Measurements from ENCODE around the gene RPS10. TPM values are rescaled to one million over a fixed set of nuclear protein-coding genes. Genes with fewer than 3 reads are reported as not detected.

The RPS10 gene
- polyA plus RNA-seq, 3 donors = 645 to 2,603 (median 1,054) TPM

DNA sequence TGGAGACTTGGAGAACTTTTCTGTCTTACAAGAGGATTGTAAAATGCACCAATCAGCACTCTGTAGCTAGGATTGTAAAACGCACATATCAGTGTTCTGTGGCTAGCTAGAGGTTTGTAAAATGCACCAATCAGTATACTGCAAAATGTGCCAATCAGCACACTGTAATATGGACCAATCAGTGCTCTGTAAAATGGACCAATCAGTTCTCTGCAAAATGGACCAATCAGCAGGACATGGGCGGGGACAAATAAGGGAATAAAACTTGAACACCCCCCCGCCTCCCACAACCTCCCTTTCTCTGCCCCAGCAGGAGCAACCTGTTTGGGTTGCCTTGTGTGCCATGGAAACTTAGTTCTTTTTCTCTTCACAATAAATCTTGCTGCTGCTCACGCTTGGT is 12.8 kb upstream of the RPS10 start:
- Histone ChIP-seq H3K36me3 (replicated peaks in 1 of 2; ENCODE audit: control insufficient read depth in 1 of 2, insufficient read depth in 2 of 2, low read length in 2 of 2) (no peaks in the 10 kb centered on the region), H4K20me1 (ENCODE audit: insufficient read depth, low read length) (no peaks in the 10 kb centered on the region), H3K27me3 (ENCODE audit: control insufficient read depth in 2 of 2, insufficient read depth in 2 of 2, low read length in 2 of 2) (no peaks in the 10 kb centered on the region), H3K4me3 (replicated peaks in 1 of 3; ENCODE audit: low read depth in 2 of 3, low read length in 3 of 3) (no peak overlapping the region), H3K9me3 (replicated peaks in 1 of 2; ENCODE audit: control insufficient read depth in 1 of 2, insufficient read depth in 1 of 2, low read length in 2 of 2) (peaks cover 0 to 4% of the 10 kb centered on the region in 2 donors), H2AFZ (ENCODE audit: insufficient read depth, low read depth, low read length, poor library complexity, severe bottlenecking) (no peak overlapping the region), H3K79me2 (ENCODE audit: insufficient read depth, low read length) (no peaks in the 10 kb centered on the region), H3K27ac (ENCODE audit: low read depth in 1 of 2, low read length in 2 of 2) (no peak overlapping the region), H3K4me2 (replicated peaks; ENCODE audit: extremely low read depth, low read length, poor library complexity, severe bottlenecking) (no peak overlapping the region), H3K9ac (ENCODE audit: insufficient read depth, low read length, poor library complexity, severe bottlenecking) (no peak overlapping the region), H3K4me1 (ENCODE audit: control insufficient read depth in 1 of 2, insufficient read depth in 2 of 2, low read length in 2 of 2) (no peaks in the 10 kb centered on the region)
- H3K27ac Mint-ChIP-seq = no peak overlapping the region
- no peaks in the 10 kb centered on the region for H3K4me1 Mint-ChIP-seq
- no peak for TF ChIP-seq CTCF (IDR thresholded peaks at IDR 0.05)
- 100% methylated on average over 1 of the region's 4 CpGs for WGBS (ENCODE audit: insufficient coverage)
- peaks cover 0 to 15% (median 4%) of the 10 kb centered on the region in 7 donors for H3K9me3 Mint-ChIP-seq
- no peak overlapping the region for H3K4me3 Mint-ChIP-seq
- H3K27me3 Mint-ChIP-seq (ENCODE audit: low read depth in 3 of 3) = peaks cover 1 to 2% (median 2%) of the 10 kb centered on the region in 3 donors
- no peak for DNase-seq
- intact Hi-C loops (cut with micrococcal nuclease) = no loop called here
- no peaks in the 10 kb centered on the region for H3K36me3 Mint-ChIP-seq

DNA sequence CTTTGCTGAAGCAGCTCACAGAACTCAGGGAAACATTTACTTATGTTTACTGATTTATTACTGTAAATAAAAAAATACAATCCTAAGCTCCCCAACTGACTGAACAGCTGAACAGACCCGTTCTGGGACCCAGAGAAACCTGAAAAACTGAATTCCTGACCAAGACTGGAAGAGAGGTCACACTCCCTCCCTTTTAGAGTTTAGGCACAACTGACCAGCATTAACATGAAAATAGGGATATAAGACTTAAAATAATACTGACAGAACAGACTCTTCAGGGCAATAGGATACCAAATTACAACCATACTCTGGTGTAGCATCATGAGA is 11.7 kb upstream of the RPS10 start:
- Mint-ChIP-seq H3K27me3 (ENCODE audit: low read depth in 3 of 3) (peaks cover 1 to 5% (median 2%) of the 10 kb centered on the region in 3 donors), H3K4me3 (no peak overlapping the region), H3K36me3 (no peaks in the 10 kb centered on the region), H3K9me3 (peaks cover 0 to 15% (median 4%) of the 10 kb centered on the region in 7 donors), H3K27ac (no peak overlapping the region), H3K4me1 (no peaks in the 10 kb centered on the region)
- no CpG with 5 or more reads among the region's 1 CpG for WGBS (ENCODE audit: insufficient coverage)
- no peaks in the 10 kb centered on the region for H4K20me1 ChIP-seq (ENCODE audit: insufficient read depth, low read length)
- H3K4me2 ChIP-seq (replicated peaks; ENCODE audit: extremely low read depth, low read length, poor library complexity, severe bottlenecking) = no peak overlapping the region
- no peak overlapping the region for H2AFZ ChIP-seq (ENCODE audit: insufficient read depth, low read depth, low read length, poor library complexity, severe bottlenecking)
- no peak overlapping the region for H3K27ac ChIP-seq (ENCODE audit: low read depth in 1 of 2, low read length in 2 of 2)
- H3K4me3 ChIP-seq (replicated peaks in 1 of 3; ENCODE audit: low read depth in 2 of 3, low read length in 3 of 3) = no peak overlapping the region
- no peaks in the 10 kb centered on the region for H3K4me1 ChIP-seq (ENCODE audit: control insufficient read depth in 1 of 2, insufficient read depth in 2 of 2, low read length in 2 of 2)
- intact Hi-C loops (cut with micrococcal nuclease) = no loop called here
- peaks cover 0 to 4% of the 10 kb centered on the region in 2 donors for H3K9me3 ChIP-seq (replicated peaks in 1 of 2; ENCODE audit: control insufficient read depth in 1 of 2, insufficient read depth in 1 of 2, low read length in 2 of 2)
- no peaks in the 10 kb centered on the region for H3K27me3 ChIP-seq (ENCODE audit: control insufficient read depth in 2 of 2, insufficient read depth in 2 of 2, low read length in 2 of 2)
- TF ChIP-seq CTCF (IDR thresholded peaks at IDR 0.05) = no peak
- H3K36me3 ChIP-seq (replicated peaks in 1 of 2; ENCODE audit: control insufficient read depth in 1 of 2, insufficient read depth in 2 of 2, low read length in 2 of 2) = no peaks in the 10 kb centered on the region
- no peaks in the 10 kb centered on the region for H3K79me2 ChIP-seq (ENCODE audit: insufficient read depth, low read length)
- no peak overlapping the region for H3K9ac ChIP-seq (ENCODE audit: insufficient read depth, low read length, poor library complexity, severe bottlenecking)
- no peak for DNase-seq

All from CD14-positive monocyte (primary cell).